Testis (tissue), 3 donors: Measurements from ENCODE around the gene FBXO44. TPM values are rescaled to one million over a fixed set of nuclear protein-coding genes. Genes with fewer than 3 reads are reported as not detected.
"Not testable (repeated sequence)": the region's sequence is repeated elsewhere in the genome, so short reads cannot be mapped to it uniquely, and the experiment has no call there.

Experiments used
- DNase-seq: peaks from one replicate; pipeline ENCODE4 v3.0.0-alpha.2; 2019
- H3K27ac ChIP-seq, 2 donors: fragments of 200-600 bp; sonication (generic); one replicate each; pipeline ENCODE4 v1.5.1; 2019
- H3K27me3 ChIP-seq: fragments of 200-600 bp; sonication (generic); one replicate; pipeline ENCODE4 v1.5.1; 2019
- H3K36me3 ChIP-seq: fragments of 200-600 bp; sonication (generic); one replicate; pipeline ENCODE4 v1.5.1; 2017; ENCODE audit warnings: low read depth; ENCODE audit errors: missing control alignments
- H3K4me1 ChIP-seq: fragments of 200-600 bp; sonication (generic); one replicate; pipeline ENCODE4 v1.5.1; 2019
- H3K4me3 ChIP-seq, 2 donors: fragments of 200-600 bp; sonication (generic); one replicate each; pipeline ENCODE4 v1.5.1; 2017 to 2019
- H3K9me3 ChIP-seq: fragments of 200-600 bp; sonication (generic); one replicate; pipeline ENCODE4 v1.5.1; 2017
- POLR2A ChIP-seq: fragments of 450-650 bp; IDR thresholded peaks from one replicate; pipeline ENCODE4 v1.6.1; 2017; ENCODE audit warnings: antibody characterized with exemption, mild to moderate bottlenecking, moderate library complexity
- WGBS, 2 donors: methylation state at CpG; one replicate each; pipeline ENCODE4 v1.1.5; 2018; 5-methylcytosine and 5-hydroxymethylcytosine counted together
- intact Hi-C: fragments of 100-400 bp; cut with DNase I; formaldehyde crosslinking; loops from one replicate; pipeline ENCODE4 v1.15.1; 2023; ENCODE audit warnings: low total_unique reads
- polyA plus RNA-seq: library from polyadenylated mRNA; stranded (reverse); fragments of 350-450 nt; fragmentation: Illumina TruSeq; extraction: RNeasy Lipid Tissue Mini Kit (QIAGEN cat#74804); gene quantifications from one replicate; pipeline ENCODE4 v1.2.3, GENCODE V29; 2014; ENCODE audit warnings: low read depth, low replicate concordance; ENCODE audit not compliant: insufficient read depth
- total RNA-seq, 2 donors: library from RNA; depleted of rRNA; stranded (reverse); fragments of >200 nt; gene quantifications; one replicate each; pipeline ENCODE4 v1.2.3, GENCODE V29; 2016
- TF ChIP-seq, protein P1 (sequence below), 3 experiments: fragments of 450-650 bp in 2 of 3; fragments of 200-600 bp in 1 of 3; sonication (generic) in 1 of 3; IDR thresholded peaks; one replicate each; pipeline ENCODE4 v1.5.1; 2016 to 2019; ENCODE audit warnings: antibody characterized with exemption in 3 of 3, mild to moderate bottlenecking in 2 of 3, moderate library complexity in 1 of 3

The FBXO44 gene
- total and polyA plus RNA-seq, 3 donors from 2014 or later, result 28.0 to 36.4 (median 31.3) TPM

DNA sequence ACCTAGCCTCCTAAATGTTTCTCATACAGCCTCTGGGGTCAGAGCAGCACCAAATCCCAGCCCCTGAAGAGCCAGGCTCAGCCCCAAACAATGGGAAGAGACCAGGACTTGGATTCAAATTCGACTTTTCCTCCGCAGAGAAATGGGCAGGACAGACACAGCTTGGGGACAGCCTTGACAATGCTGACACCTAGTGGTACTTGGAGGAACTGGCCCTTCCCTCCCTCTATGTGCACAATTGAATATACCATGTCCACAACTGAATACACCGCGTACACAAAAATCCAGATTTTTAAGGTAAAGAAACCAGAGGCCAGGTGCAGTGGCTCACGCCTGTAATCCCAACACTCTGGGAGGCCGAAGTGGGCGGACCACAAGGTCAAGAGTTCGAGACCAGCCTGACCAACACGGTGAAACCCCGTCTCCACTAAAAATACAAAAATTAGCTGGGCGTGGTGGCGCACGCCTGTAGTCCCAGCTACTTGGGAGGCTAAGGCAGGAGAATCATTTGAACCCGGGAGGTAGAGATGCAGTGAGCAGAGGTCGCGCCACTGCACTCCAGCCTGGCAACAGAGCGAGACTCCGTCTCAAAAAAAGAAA is 12.2 kb upstream of the FBXO44 start:
- not testable (repeated sequence) for H3K9me3 ChIP-seq, H3K27me3 ChIP-seq, H3K4me3 ChIP-seq, H3K27ac ChIP-seq, H3K4me1 ChIP-seq, H3K36me3 ChIP-seq
- DNase-seq, result peak; percentile 85
- WGBS, 2 donors, result 64 to 66% methylated on average over 18 of the region's 18 CpGs
- TF ChIP-seq, protein P1, sequence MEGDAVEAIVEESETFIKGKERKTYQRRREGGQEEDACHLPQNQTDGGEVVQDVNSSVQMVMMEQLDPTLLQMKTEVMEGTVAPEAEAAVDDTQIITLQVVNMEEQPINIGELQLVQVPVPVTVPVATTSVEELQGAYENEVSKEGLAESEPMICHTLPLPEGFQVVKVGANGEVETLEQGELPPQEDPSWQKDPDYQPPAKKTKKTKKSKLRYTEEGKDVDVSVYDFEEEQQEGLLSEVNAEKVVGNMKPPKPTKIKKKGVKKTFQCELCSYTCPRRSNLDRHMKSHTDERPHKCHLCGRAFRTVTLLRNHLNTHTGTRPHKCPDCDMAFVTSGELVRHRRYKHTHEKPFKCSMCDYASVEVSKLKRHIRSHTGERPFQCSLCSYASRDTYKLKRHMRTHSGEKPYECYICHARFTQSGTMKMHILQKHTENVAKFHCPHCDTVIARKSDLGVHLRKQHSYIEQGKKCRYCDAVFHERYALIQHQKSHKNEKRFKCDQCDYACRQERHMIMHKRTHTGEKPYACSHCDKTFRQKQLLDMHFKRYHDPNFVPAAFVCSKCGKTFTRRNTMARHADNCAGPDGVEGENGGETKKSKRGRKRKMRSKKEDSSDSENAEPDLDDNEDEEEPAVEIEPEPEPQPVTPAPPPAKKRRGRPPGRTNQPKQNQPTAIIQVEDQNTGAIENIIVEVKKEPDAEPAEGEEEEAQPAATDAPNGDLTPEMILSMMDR (IDR thresholded peaks at IDR 0.05), result peak; percentile 78 to 95 (median 94)
- intact Hi-C loops, result loop anchor here (10.0 kb wide), 2 partner anchors 388 to 598 kb away; partner anchors contain the start of gene MASP2

DNA sequence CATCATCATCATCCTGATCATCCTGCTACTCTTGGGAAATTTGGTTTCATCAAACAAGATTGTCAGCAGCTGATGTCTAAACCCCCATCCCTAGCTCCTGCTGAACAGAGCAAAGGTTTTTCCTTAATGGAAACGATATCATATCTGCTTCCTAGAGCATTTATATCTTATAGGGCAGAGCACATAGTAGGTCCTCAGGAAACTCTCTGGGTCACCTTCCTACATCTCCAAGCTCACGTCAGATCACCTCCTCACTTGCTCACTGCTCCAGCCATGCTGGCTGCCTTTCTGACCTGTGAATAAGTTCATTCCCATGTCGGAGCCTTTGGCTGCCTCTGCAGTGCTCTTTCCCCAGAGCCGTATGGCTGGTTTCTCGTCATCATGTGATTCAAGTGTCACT is 10.9 kb upstream of the FBXO44 start:
- Histone ChIP-seq H3K27me3 (no peaks in the 10 kb centered on the region), H3K27ac (no peak overlapping the region), H3K36me3 (no peaks in the 10 kb centered on the region), H3K9me3 (no peaks in the 10 kb centered on the region), H3K4me3 (no peak overlapping the region), H3K4me1 (peaks cover 11% of the 10 kb centered on the region)
- no peak for DNase-seq
- intact Hi-C loops, result loop anchor here (10.0 kb wide), 2 partner anchors 389 to 599 kb away; partner anchors contain the start of gene MASP2
- WGBS, 2 donors, result 65 to 70% methylated on average over 5 of the region's 5 CpGs
- TF ChIP-seq POLR2A, result no peak
- TF ChIP-seq, protein P1 (IDR thresholded peaks at IDR 0.05), result no peak

DNA sequence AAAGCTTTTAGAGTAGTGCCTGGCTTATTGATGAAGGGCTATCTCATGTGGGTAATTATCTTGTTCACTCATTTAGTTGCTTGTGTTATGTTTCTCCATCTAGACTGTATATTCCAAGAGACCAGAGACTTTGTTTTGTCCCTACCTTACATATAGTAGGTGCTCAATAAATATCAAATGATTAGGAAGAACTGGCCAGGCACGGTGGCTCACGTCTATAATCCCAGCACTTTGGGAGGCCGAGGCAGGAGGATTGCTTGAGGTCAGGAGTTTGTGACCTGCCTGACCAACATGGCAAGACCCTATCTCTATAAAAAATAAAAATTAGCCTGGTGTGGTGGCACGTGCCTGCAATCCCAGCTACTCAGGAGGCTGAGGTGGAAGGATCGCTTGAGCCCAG is 9.4 kb upstream of the FBXO44 start:
- DNase-seq, result no peak
- H3K4me3 ChIP-seq, result no peak overlapping the region
- peaks cover 26% of the 10 kb centered on the region for H3K4me1 ChIP-seq
- H3K36me3 ChIP-seq, result no peaks in the 10 kb centered on the region
- H3K27ac ChIP-seq, result no peak overlapping the region
- no peaks in the 10 kb centered on the region for H3K27me3 ChIP-seq
- TF ChIP-seq, protein P1 (IDR thresholded peaks at IDR 0.05), result no peak
- no peak for TF ChIP-seq POLR2A
- intact Hi-C loops, result loop anchor here (10.0 kb wide), 2 partner anchors 390 to 600 kb away; partner anchors contain the start of gene MASP2
- H3K9me3 ChIP-seq, result no peaks in the 10 kb centered on the region
- WGBS, 2 donors, result 89 to 90% methylated on average over 5 of the region's 5 CpGs

DNA sequence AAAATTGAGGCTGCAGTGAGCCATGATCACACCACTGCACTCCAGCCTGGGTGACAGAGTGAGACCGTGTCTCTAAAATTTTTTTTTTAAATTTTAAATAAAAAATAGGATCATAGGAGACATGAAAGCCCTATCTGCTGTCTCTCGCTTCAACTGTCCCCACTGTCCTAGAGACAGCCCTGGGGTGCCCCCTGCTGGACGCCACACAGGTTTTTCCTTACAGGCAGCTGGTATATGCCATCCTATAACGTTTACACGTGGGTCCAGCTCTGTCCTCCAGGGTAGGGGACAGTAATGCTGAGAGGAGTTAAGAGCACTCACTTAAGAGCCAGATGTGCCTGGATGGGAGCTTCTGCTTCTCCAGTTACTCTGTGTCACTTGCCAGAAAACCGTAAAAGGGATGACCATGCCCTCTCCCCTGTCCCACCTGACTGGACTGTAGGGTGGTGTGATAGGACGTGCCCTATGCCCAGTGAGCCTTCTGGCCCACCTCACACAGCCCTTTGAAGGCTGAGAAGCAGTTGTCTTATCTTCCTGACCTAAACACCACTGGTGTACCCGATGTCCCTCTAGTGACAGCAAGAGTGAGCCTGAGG is 8.9 kb upstream of the FBXO44 start:
- TF ChIP-seq, protein P1 (IDR thresholded peaks at IDR 0.05), result peak; percentile 38 to 69 (median 45)
- TF ChIP-seq POLR2A, result no peak
- H3K27me3 ChIP-seq, result no peaks in the 10 kb centered on the region
- intact Hi-C loops, result loop anchor here (10.0 kb wide), 2 partner anchors 391 to 601 kb away; partner anchors contain the start of gene MASP2
- H3K27ac ChIP-seq, result no peak overlapping the region
- no peak overlapping the region for H3K4me3 ChIP-seq
- WGBS, 2 donors, result 45 to 47% methylated on average over 8 of the region's 8 CpGs
- no peaks in the 10 kb centered on the region for H3K9me3 ChIP-seq
- peaks cover 29% of the 10 kb centered on the region for H3K4me1 ChIP-seq
- DNase-seq, result peak; percentile 80
- H3K36me3 ChIP-seq, result no peaks in the 10 kb centered on the region
